ENCODE data around the gene SNAP29.

SNAP29 gene

DNA sequence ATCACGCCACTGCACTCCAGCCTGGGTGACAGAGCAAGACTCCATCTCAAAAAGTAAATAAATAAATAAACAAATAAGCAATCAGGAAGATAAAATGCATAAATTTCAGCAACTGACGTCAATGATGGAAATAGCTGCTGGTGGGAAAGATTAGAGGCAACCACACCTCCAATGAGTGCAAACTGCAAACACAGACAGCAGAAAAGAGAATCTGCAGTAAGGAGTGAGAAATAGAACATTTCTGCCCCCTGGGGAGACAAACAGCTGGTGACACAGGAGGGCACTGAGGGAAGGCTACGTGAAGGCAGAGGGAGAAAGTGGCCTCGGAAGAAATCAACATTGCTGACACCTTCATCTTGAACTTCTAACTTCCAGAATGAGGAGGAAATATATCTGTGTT, 6.7 kb upstream of the SNAP29 start:
- H3K27ac ChIP-seq (replicated peaks; ENCODE audit: low read length), result no peak overlapping the region
- no peaks in the 10 kb centered on the region for H3K27me3 ChIP-seq (ENCODE audit: control insufficient read depth in 3 of 3, insufficient read depth in 3 of 3, low read depth in 1 of 3, low read length in 3 of 3)
- H3K14ac ChIP-seq (ENCODE audit: low read length), result no peak overlapping the region
- no peak overlapping the region for H3K9ac ChIP-seq (ENCODE audit: low read depth, low read length, poor library complexity)
- no peak overlapping the region for H2AK5ac ChIP-seq (ENCODE audit: low read depth, low read length)
- no peak overlapping the region for H2BK12ac ChIP-seq (ENCODE audit: low read length)
- H2BK5ac ChIP-seq (ENCODE audit: low read length), result no peak overlapping the region
- H2BK120ac ChIP-seq (ENCODE audit: low read depth, low read length), result no peak overlapping the region
- H3K4me3 ChIP-seq (ENCODE audit: low read length in 2 of 2), result no peak overlapping the region
- no peak overlapping the region for H4K91ac ChIP-seq (ENCODE audit: low read depth, low read length, poor library complexity)
- H3K9me3 ChIP-seq (replicated peaks in 1 of 2; ENCODE audit: control insufficient read depth in 2 of 2, insufficient read depth in 1 of 2, low read depth in 1 of 2, low read length in 2 of 2), result no peaks in the 10 kb centered on the region
- no peak overlapping the region for H3K4ac ChIP-seq (ENCODE audit: low read length)
- no peak overlapping the region for H3K4me2 ChIP-seq (ENCODE audit: insufficient read depth, low read length, poor library complexity, severe bottlenecking)
- no peak overlapping the region for H3K23ac ChIP-seq (ENCODE audit: low read depth, low read length, poor library complexity)
- no peaks in the 10 kb centered on the region for H3K79me1 ChIP-seq (ENCODE audit: low read depth, low read length)
- no peak overlapping the region for H4K8ac ChIP-seq (ENCODE audit: low read depth, low read length)
- no peaks in the 10 kb centered on the region for H3K4me1 ChIP-seq (ENCODE audit: control insufficient read depth in 2 of 2, insufficient read depth in 1 of 2, low read depth in 1 of 2, low read length in 2 of 2)
- H3K36me3 ChIP-seq (replicated peaks in 1 of 2; ENCODE audit: control insufficient read depth in 2 of 2, insufficient read depth in 2 of 2, low read length in 2 of 2), result no peaks in the 10 kb centered on the region
- WGBS, 2 donors (ENCODE audit: extremely low coverage in 2 of 2, insufficient read length in 2 of 2, insufficient replicate concordance in 1 of 2), result no CpG with 5 or more reads among the region's 4 CpGs
- H2AFZ ChIP-seq (ENCODE audit: low read length), result no peak overlapping the region
- DNase-seq (ENCODE audit: low spot score), result no peak
- H2BK15ac ChIP-seq (ENCODE audit: low read length), result no peak overlapping the region
- H3K18ac ChIP-seq (ENCODE audit: low read length), result no peak overlapping the region

DNA sequence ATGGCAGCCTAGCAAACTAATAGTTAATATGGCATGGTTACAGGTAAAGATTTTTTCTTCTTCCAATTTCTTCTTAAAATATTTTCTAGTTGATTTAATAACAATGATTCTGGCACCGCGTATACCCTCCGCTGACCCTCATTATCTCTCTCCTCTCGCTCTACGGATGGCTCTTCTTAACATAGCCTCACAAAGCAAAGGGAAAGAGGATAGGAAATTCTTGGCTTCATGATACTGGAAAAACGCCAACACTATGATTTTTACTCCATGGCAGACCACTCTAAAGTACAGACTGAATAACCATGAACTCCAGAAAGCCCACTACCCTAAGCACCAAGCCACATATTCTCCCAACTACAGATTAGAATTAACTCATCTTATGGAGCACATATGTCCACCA, 6.3 kb upstream of the SNAP29 start:
- Histone ChIP-seq H2BK12ac (ENCODE audit: low read length) (no peak overlapping the region), H3K27ac (replicated peaks; ENCODE audit: low read length) (no peak overlapping the region), H3K4me3 (ENCODE audit: low read length in 2 of 2) (no peak overlapping the region), H3K27me3 (ENCODE audit: control insufficient read depth in 3 of 3, insufficient read depth in 3 of 3, low read depth in 1 of 3, low read length in 3 of 3) (no peaks in the 10 kb centered on the region), H2BK15ac (ENCODE audit: low read length) (no peak overlapping the region), H3K9ac (ENCODE audit: low read depth, low read length, poor library complexity) (no peak overlapping the region), H2AK5ac (ENCODE audit: low read depth, low read length) (no peak overlapping the region), H3K4me1 (ENCODE audit: control insufficient read depth in 2 of 2, insufficient read depth in 1 of 2, low read depth in 1 of 2, low read length in 2 of 2) (peaks cover under 1 to 3% of the 10 kb centered on the region in 2 donors), H4K91ac (ENCODE audit: low read depth, low read length, poor library complexity) (no peak overlapping the region), H3K23ac (ENCODE audit: low read depth, low read length, poor library complexity) (no peak overlapping the region), H3K4ac (ENCODE audit: low read length) (no peak overlapping the region), H3K79me1 (ENCODE audit: low read depth, low read length) (no peaks in the 10 kb centered on the region), H4K8ac (ENCODE audit: low read depth, low read length) (no peak overlapping the region), H3K14ac (ENCODE audit: low read length) (no peak overlapping the region), H3K4me2 (ENCODE audit: insufficient read depth, low read length, poor library complexity, severe bottlenecking) (no peak overlapping the region), H2AFZ (ENCODE audit: low read length) (no peak overlapping the region), H3K18ac (ENCODE audit: low read length) (no peak overlapping the region), H2BK120ac (ENCODE audit: low read depth, low read length) (no peak overlapping the region), H2BK5ac (ENCODE audit: low read length) (no peak overlapping the region), H3K9me3 (replicated peaks in 1 of 2; ENCODE audit: control insufficient read depth in 2 of 2, insufficient read depth in 1 of 2, low read depth in 1 of 2, low read length in 2 of 2) (no peaks in the 10 kb centered on the region), H3K36me3 (replicated peaks in 1 of 2; ENCODE audit: control insufficient read depth in 2 of 2, insufficient read depth in 2 of 2, low read length in 2 of 2) (no peaks in the 10 kb centered on the region)
- no peak for DNase-seq (ENCODE audit: low spot score)
- no CpG with 5 or more reads among the region's 6 CpGs for WGBS, 2 donors (ENCODE audit: extremely low coverage in 2 of 2, insufficient read length in 2 of 2, insufficient replicate concordance in 1 of 2)

DNA sequence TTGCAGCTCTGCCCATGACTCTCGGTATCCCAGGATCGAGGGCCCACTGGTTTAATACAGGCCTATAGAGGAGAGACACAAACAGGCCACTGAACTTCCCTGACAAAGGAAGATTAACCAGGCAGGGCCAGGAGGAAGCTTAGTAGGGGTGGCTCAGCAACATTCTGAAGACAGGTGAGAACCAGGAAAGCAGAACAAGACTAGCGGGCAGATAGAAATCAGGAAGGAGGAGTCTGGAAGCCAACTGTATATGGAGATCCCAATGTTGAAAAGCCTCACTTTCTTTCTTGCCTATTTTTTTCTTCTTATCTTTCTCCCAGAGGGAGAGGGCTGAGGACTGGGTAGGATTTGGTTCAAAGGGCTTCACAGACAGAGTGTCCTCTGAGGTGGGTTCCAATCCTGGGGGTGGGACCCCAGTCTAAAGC, 5.6 kb upstream of the SNAP29 start:
- Histone ChIP-seq H3K4ac (ENCODE audit: low read length) (no peak overlapping the region), H3K14ac (ENCODE audit: low read length) (no peak overlapping the region), H2BK5ac (ENCODE audit: low read length) (no peak overlapping the region), H4K91ac (ENCODE audit: low read depth, low read length, poor library complexity) (no peak overlapping the region), H3K27me3 (ENCODE audit: control insufficient read depth in 3 of 3, insufficient read depth in 3 of 3, low read depth in 1 of 3, low read length in 3 of 3) (no peaks in the 10 kb centered on the region), H3K79me1 (ENCODE audit: low read depth, low read length) (no peaks in the 10 kb centered on the region), H3K4me2 (ENCODE audit: insufficient read depth, low read length, poor library complexity, severe bottlenecking) (no peak overlapping the region), H3K4me1 (ENCODE audit: control insufficient read depth in 2 of 2, insufficient read depth in 1 of 2, low read depth in 1 of 2, low read length in 2 of 2) (peaks cover 4 to 6% of the 10 kb centered on the region in 2 donors), H3K23ac (ENCODE audit: low read depth, low read length, poor library complexity) (no peak overlapping the region), H3K18ac (ENCODE audit: low read length) (no peak overlapping the region), H3K4me3 (ENCODE audit: low read length in 2 of 2) (no peak overlapping the region), H2BK120ac (ENCODE audit: low read depth, low read length) (no peak overlapping the region), H2BK15ac (ENCODE audit: low read length) (no peak overlapping the region), H2AK5ac (ENCODE audit: low read depth, low read length) (no peak overlapping the region), H4K8ac (ENCODE audit: low read depth, low read length) (no peak overlapping the region), H3K36me3 (replicated peaks in 1 of 2; ENCODE audit: control insufficient read depth in 2 of 2, insufficient read depth in 2 of 2, low read length in 2 of 2) (no peaks in the 10 kb centered on the region), H3K27ac (replicated peaks; ENCODE audit: low read length) (no peak overlapping the region), H2AFZ (ENCODE audit: low read length) (no peak overlapping the region), H3K9ac (ENCODE audit: low read depth, low read length, poor library complexity) (no peak overlapping the region), H2BK12ac (ENCODE audit: low read length) (no peak overlapping the region), H3K9me3 (replicated peaks in 1 of 2; ENCODE audit: control insufficient read depth in 2 of 2, insufficient read depth in 1 of 2, low read depth in 1 of 2, low read length in 2 of 2) (no peaks in the 10 kb centered on the region)
- no CpG with 5 or more reads among the region's 3 CpGs for WGBS, 2 donors (ENCODE audit: extremely low coverage in 2 of 2, insufficient read length in 2 of 2, insufficient replicate concordance in 1 of 2)
- no peak for DNase-seq (ENCODE audit: low spot score)

- no peak overlapping the region for H3K14ac ChIP-seq (ENCODE audit: low read length)
- DNase-seq (ENCODE audit: low spot score), result no peak
- WGBS, 2 donors (ENCODE audit: extremely low coverage in 2 of 2, insufficient read length in 2 of 2, insufficient replicate concordance in 1 of 2), result no CpG with 5 or more reads among the region's 7 CpGs
- no peak overlapping the region for H2BK120ac ChIP-seq (ENCODE audit: low read depth, low read length)
- H4K8ac ChIP-seq (ENCODE audit: low read depth, low read length), result no peak overlapping the region
- no peaks in the 10 kb centered on the region for H3K9me3 ChIP-seq (replicated peaks in 1 of 2; ENCODE audit: control insufficient read depth in 2 of 2, insufficient read depth in 1 of 2, low read depth in 1 of 2, low read length in 2 of 2)
- no peak overlapping the region for H4K91ac ChIP-seq (ENCODE audit: low read depth, low read length, poor library complexity)
- H3K23ac ChIP-seq (ENCODE audit: low read depth, low read length, poor library complexity), result no peak overlapping the region
- H3K79me1 ChIP-seq (ENCODE audit: low read depth, low read length), result no peaks in the 10 kb centered on the region
- no peak overlapping the region for H3K27ac ChIP-seq (replicated peaks; ENCODE audit: low read length)
- no peak overlapping the region for H2BK12ac ChIP-seq (ENCODE audit: low read length)
- H2BK5ac ChIP-seq (ENCODE audit: low read length), result no peak overlapping the region
- peak overlapping the region in 1 of 2 donors; percentile 53 for H3K4me3 ChIP-seq (ENCODE audit: low read length in 2 of 2)
- H2AFZ ChIP-seq (ENCODE audit: low read length), result no peak overlapping the region
- H3K9ac ChIP-seq (ENCODE audit: low read depth, low read length, poor library complexity), result no peak overlapping the region
- peak overlapping the region; percentile 15 for H3K4me2 ChIP-seq (ENCODE audit: insufficient read depth, low read length, poor library complexity, severe bottlenecking)
- no peaks in the 10 kb centered on the region for H3K36me3 ChIP-seq (replicated peaks in 1 of 2; ENCODE audit: control insufficient read depth in 2 of 2, insufficient read depth in 2 of 2, low read length in 2 of 2)
- peaks cover 7 to 11% of the 10 kb centered on the region in 2 donors for H3K4me1 ChIP-seq (ENCODE audit: control insufficient read depth in 2 of 2, insufficient read depth in 1 of 2, low read depth in 1 of 2, low read length in 2 of 2)
- H3K4ac ChIP-seq (ENCODE audit: low read length), result no peak overlapping the region
- H2BK15ac ChIP-seq (ENCODE audit: low read length), result no peak overlapping the region
- H3K18ac ChIP-seq (ENCODE audit: low read length), result no peak overlapping the region
- H2AK5ac ChIP-seq (ENCODE audit: low read depth, low read length), result no peak overlapping the region
- no peaks in the 10 kb centered on the region for H3K27me3 ChIP-seq (ENCODE audit: control insufficient read depth in 3 of 3, insufficient read depth in 3 of 3, low read depth in 1 of 3, low read length in 3 of 3)
These were observed 1.6 kb upstream of the SNAP29 start for GRCh38 chr22:20857247-20857643.

All from neuronal stem cell (in vitro differentiated cells).